Adrenal gland (tissue), 12 donors: ENCODE data around the gene MAGEF1. TPM values are rescaled to one million over a fixed set of nuclear protein-coding genes. Genes with fewer than 3 reads are reported as not detected.

Experiments
- DNase-seq, 7 donors: peaks; one replicate each; pipeline ENCODE4 v3.0.0-alpha.2; 2019 to 2020
- H3K27ac ChIP-seq, 5 donors: fragments of 200-600 bp; sonication (generic) in 4 of 5; 1 replicate in 3 of 5; 2 replicates in 2 of 5; pipeline versions ENCODE4 v1.5.1 to v1.8.0; 2016 to 2020; ENCODE audit warnings: mild to moderate bottlenecking in 1 of 5
- H3K27me3 ChIP-seq: fragments of 200-600 bp; 2 replicates; pipeline ENCODE4 v1.8.0; 2021
- H3K36me3 ChIP-seq, 2 donors: fragments of 200-600 bp; replicated peaks in 1 of 2; 1 replicate in 1 of 2; 2 replicates in 1 of 2; pipeline versions ENCODE4 v1.5.1 to v1.8.0; 2018 to 2022
- H3K4me1 ChIP-seq, 2 donors: fragments of 200-600 bp; replicated peaks in 1 of 2; 1 replicate in 1 of 2; 2 replicates in 1 of 2; pipeline versions ENCODE4 v1.5.1 to v1.8.0; 2018 to 2021
- H3K4me3 ChIP-seq, 4 donors: fragments of 200-600 bp; sonication (generic) in 3 of 4; one replicate each; pipeline ENCODE4 v1.5.1; 2016 to 2018
- H3K9me3 ChIP-seq, 3 donors: fragments of 200-600 bp; sonication (generic) in 1 of 3; replicated peaks in 1 of 3; 1 replicate in 2 of 3; 2 replicates in 1 of 3; pipeline versions ENCODE4 v1.5.1 to v1.8.0; 2016 to 2021
- CTCF ChIP-seq, 6 experiments: fragments of 450-650 bp in 4 of 6; fragments of 200-600 bp in 2 of 6; sonication (generic) in 1 of 6; IDR thresholded peaks; 1 replicate in 5 of 6; 2 replicates in 1 of 6; pipeline versions ENCODE4 v1.5.1 to v1.8.0; 2016 to 2021; ENCODE audit warnings: antibody characterized with exemption in 6 of 6, mild to moderate bottlenecking in 2 of 6, moderate library complexity in 1 of 6
- POLR2A ChIP-seq, 2 donors: fragments of 450-650 bp; IDR thresholded peaks; one replicate each; pipeline ENCODE4 v1.6.1; 2017; ENCODE audit warnings: antibody characterized with exemption in 2 of 2, mild to moderate bottlenecking in 2 of 2, moderate library complexity in 1 of 2
- WGBS, 4 donors: extraction: QIAGEN DNeasy Blood & Tissue Kit in 2 of 4; methylation state at CpG; one replicate each; pipeline versions ENCODE4 v1.1.5 to v1.1.7; 2013 to 2017; 5-methylcytosine and 5-hydroxymethylcytosine counted together
- intact Hi-C, 2 donors: fragments of 100-400 bp; cut with DNase I; formaldehyde crosslinking; loops; one replicate each; pipeline versions ENCODE4 v1.14.1 to v1.15.0; 2022 to 2023
- polyA plus RNA-seq, 3 donors: library from polyadenylated mRNA; stranded (reverse); fragments of 200-250 nt in 2 of 3; fragments of 350-450 nt in 1 of 3; fragmentation: Illumina TruSeq in 1 of 3; extraction: RNeasy Lipid Tissue Mini Kit (QIAGEN cat#74804) in 1 of 3; gene quantifications; one replicate each; pipeline ENCODE4 v1.2.3, GENCODE V29; 2013 to 2014
- total RNA-seq, 9 donors: library from RNA; depleted of rRNA in 4 of 9; stranded (reverse); fragments of >200 nt in 4 of 9; fragments of 120-200 nt in 1 of 9; fragmentation: NEBNext Ultra II Directional in 1 of 9; extraction: Animal tissue kit (Norgen Biotek cat#: 25700) in 1 of 9; gene quantifications; one replicate each; pipeline versions ENCODE4 v1.1.0 to v1.2.4, GENCODE V29; 2013 to 2023
- donor health status: healthy with polysubstance abuse.
- donor health status: Bipolar disorder and iron deficiency.
- donor health status: DM: yes; HTN: yes; CAD: no.
- donor health status: DM: no; HTN: no; CAD: no.
- donor health status: DM: no; HTN: no; CAD: no.
- donor health status: DM: yes; HTN: yes; CAD: no.

MAGEF1 gene
- total and polyA plus RNA-seq, 12 donors: 22.1 to 69.1 (median 36.3) TPM

DNA sequence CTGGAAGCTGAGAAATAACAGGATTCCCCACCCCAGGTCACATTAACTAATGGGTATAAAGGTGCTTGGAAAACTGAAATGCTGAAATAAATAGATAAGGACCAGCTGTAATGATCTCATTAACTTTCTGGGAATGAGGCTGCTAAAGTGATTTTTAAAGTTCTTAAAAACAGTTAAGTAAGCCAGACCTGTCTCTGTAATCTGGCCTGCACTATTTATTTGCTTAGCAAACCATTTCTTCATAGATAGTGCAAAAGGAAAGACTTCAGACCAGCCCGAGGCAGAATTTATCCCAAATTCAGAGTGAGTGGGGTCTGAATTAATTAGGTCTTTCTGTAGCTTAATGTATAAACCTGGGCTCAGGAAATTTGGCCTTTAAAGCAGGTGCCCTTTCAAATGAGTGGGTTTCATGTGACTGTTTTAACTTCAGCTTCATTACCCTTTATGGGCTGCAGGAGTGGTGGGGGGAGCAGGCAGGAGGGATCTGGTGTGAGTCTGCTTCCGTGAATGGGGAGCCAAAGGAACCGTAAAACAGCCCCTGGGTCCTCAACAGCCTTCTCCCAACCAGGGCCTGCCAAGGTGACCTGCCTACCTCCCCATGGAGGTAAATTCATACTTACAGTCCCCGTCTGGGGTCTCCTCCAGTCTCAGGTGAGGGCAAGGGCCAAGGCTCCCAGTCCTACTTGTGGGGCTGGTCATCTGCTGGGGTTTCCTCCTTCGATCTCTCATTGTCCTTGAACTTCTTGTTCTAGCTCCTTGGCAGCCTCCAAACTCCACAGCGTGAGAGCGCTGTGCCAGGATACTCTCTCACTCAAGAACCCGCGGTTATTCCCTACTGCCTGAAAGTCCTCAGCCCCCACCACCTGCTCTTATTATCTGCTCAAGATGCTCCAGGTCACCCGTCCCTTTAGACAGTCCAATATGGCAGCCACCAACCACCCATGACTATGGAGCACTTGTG lies 31.2 kb downstream of the MAGEF1 start:
- H3K36me3 ChIP-seq: no peaks in the 10 kb centered on the region
- DNase-seq: no peak
- no peaks in the 10 kb centered on the region for H3K9me3 ChIP-seq
- 77 to 86% (median 84%) methylated on average over 10 of the region's 10 CpGs for WGBS, 4 donors
- H3K27me3 ChIP-seq: no peaks in the 10 kb centered on the region
- no peaks in the 10 kb centered on the region for H3K4me1 ChIP-seq
- no peak for TF ChIP-seq CTCF (IDR thresholded peaks at IDR 0.05)
- no peak overlapping the region for H3K27ac ChIP-seq
- intact Hi-C loops: no loop called here
- no peak overlapping the region for H3K4me3 ChIP-seq

GRCh38 chr3:184679056-184679816 lies 32.6 kb downstream of the MAGEF1 start:
- Histone ChIP-seq H3K36me3 (no peaks in the 10 kb centered on the region), H3K4me3 (no peak overlapping the region), H3K9me3 (no peaks in the 10 kb centered on the region), H3K4me1 (no peaks in the 10 kb centered on the region), H3K27ac (no peak overlapping the region), H3K27me3 (no peaks in the 10 kb centered on the region)
- intact Hi-C loops: no loop called here
- WGBS, 4 donors: 61 to 76% (median 66%) methylated on average over 11 to 24 of the region's 24 CpGs
- DNase-seq: no peak
- TF ChIP-seq POLR2A (IDR thresholded peaks at IDR 0.05) (no peak), CTCF (IDR thresholded peaks at IDR 0.05) (no peak)

DNA sequence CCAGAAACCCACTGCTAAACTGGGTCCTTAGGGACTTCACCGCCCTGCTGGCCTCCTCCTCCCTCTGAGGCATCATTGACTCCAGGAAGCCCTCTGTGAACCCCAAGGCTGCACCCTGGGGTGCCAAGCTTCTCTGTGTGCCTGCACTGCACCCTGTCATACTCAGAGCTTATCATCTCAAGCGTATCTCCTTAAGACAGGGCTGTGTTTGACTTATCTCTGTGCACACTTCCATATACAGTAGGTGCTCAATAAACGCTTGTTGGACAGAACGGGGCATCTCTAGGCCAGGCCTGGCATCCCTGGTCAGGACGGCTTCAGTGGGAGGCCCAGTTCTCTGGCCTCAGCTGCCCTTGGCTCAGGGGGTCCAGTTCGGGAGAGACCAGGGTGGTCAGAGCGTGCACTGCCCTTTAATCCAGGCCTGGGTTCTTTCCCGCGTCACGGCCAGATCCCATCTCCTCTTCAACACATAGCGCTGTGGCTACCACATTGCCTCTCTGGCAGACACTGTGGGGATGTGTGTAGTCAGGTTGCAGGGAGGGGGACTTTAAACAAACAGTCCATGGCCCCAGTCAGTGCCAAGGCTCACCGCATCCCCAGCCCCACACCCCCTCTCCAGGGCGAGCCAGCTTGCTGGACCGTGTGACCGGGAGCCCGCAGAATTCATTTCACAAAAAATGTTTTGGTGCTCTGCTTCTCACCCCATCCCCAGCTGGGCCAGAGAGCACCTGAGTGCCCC lies 33.4 kb downstream of the MAGEF1 start:
- H3K4me1 ChIP-seq: no peaks in the 10 kb centered on the region
- no peak for DNase-seq
- H3K27ac ChIP-seq: no peak overlapping the region
- no peaks in the 10 kb centered on the region for H3K36me3 ChIP-seq
- no peaks in the 10 kb centered on the region for H3K27me3 ChIP-seq
- no peaks in the 10 kb centered on the region for H3K9me3 ChIP-seq
- intact Hi-C loops: no loop called here
- no peak for TF ChIP-seq CTCF (IDR thresholded peaks at IDR 0.05)
- no peak for TF ChIP-seq POLR2A (IDR thresholded peaks at IDR 0.05)
- no peak overlapping the region for H3K4me3 ChIP-seq
- 87 to 89% (median 88%) methylated on average over 13 to 16 of the region's 16 CpGs for WGBS, 4 donors
